ENCODE results near the gene TRIM74.
"Not testable (repeated sequence)": the region's sequence is repeated elsewhere in the genome, so short reads cannot be mapped to it uniquely, and the experiment has no call there.

DNA sequence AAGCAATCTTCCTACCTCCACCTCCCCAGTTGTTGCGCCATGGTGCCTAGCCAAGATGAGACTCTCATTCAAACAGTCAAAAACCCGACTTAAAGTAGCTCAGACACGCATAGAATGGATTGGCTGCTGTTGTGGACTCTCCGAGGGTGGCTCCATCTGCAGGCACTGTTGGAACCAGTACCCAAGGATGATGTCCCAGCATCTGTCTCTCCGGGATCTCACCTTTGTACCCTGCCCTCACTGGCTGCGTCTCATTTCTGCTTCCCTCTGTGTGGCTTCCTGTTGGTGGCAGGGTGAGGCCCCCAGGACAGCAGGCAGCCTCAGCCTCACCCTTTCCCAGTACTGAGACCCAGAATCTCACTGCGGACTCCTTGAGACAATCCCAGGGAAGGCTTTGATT is 5.5 kb upstream of the TRIM74 start:
- not testable (repeated sequence) for TF ChIP-seq POLR2AphosphoS5 (IDR thresholded peaks at IDR 0.05; ENCODE audit: insufficient read depth, low read depth, low read length); JUN (IDR thresholded peaks at IDR 0.05; ENCODE audit: borderline replicate concordance, insufficient read depth, insufficient read length, low read depth)
- TF ChIP-seq, protein P1, sequence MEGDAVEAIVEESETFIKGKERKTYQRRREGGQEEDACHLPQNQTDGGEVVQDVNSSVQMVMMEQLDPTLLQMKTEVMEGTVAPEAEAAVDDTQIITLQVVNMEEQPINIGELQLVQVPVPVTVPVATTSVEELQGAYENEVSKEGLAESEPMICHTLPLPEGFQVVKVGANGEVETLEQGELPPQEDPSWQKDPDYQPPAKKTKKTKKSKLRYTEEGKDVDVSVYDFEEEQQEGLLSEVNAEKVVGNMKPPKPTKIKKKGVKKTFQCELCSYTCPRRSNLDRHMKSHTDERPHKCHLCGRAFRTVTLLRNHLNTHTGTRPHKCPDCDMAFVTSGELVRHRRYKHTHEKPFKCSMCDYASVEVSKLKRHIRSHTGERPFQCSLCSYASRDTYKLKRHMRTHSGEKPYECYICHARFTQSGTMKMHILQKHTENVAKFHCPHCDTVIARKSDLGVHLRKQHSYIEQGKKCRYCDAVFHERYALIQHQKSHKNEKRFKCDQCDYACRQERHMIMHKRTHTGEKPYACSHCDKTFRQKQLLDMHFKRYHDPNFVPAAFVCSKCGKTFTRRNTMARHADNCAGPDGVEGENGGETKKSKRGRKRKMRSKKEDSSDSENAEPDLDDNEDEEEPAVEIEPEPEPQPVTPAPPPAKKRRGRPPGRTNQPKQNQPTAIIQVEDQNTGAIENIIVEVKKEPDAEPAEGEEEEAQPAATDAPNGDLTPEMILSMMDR (IDR thresholded peaks at IDR 0.05; ENCODE audit: extremely low read depth in 1 of 2, insufficient read depth in 1 of 2, low read depth in 1 of 2, low read length in 2 of 2) = not testable (repeated sequence)
